HCEC 1CT (cell line): ENCODE data around the gene CDC27.
"Not testable (repeated sequence)": the region's sequence is repeated elsewhere in the genome, so short reads cannot be mapped to it uniquely, and the experiment has no call there.

ENCODE experiments used
- DNase-seq: peaks from one replicate; pipeline ENCODE4 v3.0.0-alpha.2; 2017

CDC27 gene

GRCh38 chr17:47192554-47192953 lies 3.5 kb upstream of the CDC27 start:
- peak; percentile 33 for DNase-seq

- no peak for DNase-seq
Measured at GRCh38 chr17:47190770-47191169, 1.7 kb upstream of the CDC27 start.

- no peak for DNase-seq
Measured at GRCh38 chr17:47190243-47190642, 1.1 kb upstream of the CDC27 start.

- no peak for DNase-seq
Measured at GRCh38 chr17:47189732-47190237, 690 bp upstream of the CDC27 start.

- peak; percentile 47 for DNase-seq
Measured at GRCh38 chr17:47188271-47188875, 722 bp downstream of the CDC27 start.

GRCh38 chr17:47184681-47185080 lies 4.4 kb downstream of the CDC27 start:
- no peak for DNase-seq

- DNase-seq, result not testable (repeated sequence)
Measured at GRCh38 chr17:47180988-47181387, 8.1 kb downstream of the CDC27 start.

DNA sequence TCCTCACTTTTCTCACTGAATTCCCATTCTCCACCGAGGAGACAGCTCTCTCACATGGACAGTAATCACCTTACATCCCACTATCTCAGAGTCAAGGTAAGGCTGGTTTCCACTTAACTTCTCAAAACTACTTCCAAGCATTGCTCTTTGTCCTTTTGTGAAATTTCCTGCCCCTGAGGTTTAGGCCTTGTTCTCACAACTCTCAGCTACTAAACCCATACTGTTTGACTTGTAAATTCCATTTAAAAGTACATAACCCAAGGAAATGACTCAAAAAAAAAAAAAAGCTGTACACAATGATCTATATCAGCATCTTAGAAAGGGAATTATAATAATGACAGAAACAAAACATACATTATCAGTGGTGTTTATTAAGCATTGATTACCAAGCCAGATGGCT lies 8.8 kb downstream of the CDC27 start:
- DNase-seq, result no peak

DNA sequence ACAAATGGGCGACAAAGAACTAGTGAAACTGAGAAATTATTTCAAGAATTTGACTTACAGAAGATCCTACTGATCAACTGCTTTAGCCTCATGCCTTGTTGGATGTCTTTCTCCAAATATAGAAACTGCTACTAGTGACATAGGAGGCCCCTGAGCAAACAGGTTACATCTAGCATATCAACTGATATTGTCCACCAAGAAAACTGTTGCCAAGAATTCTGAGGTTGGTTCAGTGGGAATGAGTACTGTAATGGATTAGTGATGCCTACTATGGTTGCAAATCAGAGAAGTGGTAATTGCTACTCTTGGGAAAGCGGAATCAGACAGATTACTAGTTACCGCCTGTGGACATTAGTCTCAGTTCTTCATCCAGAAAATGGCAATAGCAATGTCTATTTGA lies 10.0 kb downstream of the CDC27 start:
- no peak for DNase-seq

- no peak for DNase-seq
Measured at GRCh38 chr17:47177261-47177660, 11.8 kb downstream of the CDC27 start.

DNA sequence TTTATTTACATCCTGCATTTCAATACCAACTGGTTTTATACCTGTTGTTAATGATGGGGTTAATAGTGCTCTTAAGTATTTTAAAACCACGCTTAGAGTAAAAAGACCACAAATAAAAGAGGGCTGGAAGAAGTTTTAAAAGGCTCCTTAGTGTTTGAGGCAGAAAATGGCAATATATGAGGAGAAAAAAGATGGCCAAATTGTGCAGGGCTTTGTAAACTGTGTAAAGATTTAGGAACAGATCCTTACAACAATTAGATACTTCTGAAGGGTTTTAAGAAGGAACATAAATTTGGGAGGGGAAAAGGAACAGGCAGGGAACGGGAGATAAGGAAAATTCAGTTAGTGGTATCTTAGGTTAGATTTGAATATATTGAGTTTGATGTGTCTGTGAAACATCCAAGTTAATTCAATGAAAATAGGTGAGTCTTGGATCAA lies 12.7 kb downstream of the CDC27 start:
- DNase-seq, result no peak

DNA sequence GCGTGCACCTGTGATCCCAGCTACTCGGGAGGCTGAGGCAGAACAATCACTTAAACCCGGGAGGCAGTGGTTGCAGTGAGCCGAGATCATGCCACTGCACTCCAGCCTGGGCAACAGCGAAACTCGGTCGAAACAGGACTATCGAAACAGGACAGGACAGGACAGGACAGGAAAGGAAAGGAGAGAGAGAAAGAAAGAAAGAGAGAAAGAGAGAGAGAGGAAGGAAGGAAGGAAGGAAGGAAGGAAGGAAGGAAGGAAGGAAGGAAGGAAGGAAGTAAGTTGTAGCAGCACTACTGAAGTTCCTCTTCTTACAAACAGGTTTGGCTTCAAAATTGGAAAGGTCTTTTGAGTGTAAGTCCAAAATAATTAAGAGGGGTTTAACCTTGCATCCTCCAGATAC lies 14.3 kb downstream of the CDC27 start:
- DNase-seq, result not testable (repeated sequence)

GRCh38 chr17:47172696-47173565 lies 16.2 kb downstream of the CDC27 start:
- no peak for DNase-seq

DNA sequence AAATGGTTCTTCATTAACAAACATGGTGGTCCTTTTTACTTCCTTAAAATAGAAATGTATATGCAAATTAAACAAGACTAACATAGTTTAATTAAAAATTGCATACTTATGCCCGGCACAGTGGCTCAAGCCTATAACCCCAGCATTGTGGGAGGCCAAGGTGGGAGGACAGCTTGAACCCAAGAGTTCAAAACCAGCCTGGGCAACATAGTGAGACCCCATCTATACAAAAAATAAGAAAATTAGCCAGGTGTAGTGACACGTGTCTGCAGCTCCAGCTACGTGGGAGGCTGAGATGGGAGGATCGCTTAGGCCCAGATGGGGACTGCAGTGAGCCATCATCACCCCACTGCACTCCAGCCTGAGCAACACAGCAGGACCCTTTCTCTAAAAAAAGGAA lies 18.4 kb downstream of the CDC27 start:
- no peak for DNase-seq

- DNase-seq, result not testable (repeated sequence)
Measured at GRCh38 chr17:47168896-47169295, 20.2 kb downstream of the CDC27 start.

GRCh38 chr17:47166854-47167253 lies 22.2 kb downstream of the CDC27 start:
- DNase-seq, result not testable (repeated sequence)

DNA sequence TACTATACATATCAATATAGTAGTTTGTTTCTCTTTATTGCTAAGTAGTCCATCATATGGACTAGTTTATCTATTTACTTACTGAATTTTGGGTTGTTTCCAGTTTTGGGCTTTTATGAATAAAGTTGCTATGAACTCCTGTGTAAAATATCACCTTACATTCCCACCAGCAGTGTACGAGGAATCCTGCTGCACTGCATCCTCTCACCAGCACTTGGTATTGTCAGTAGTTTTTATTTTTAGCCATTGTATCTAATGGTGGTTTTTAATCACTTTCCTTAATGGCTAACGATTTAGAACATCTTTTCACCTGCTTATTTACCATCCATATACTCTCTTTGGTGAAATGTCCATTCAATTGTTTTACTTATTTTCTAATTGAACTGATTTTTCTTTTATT lies 24.0 kb downstream of the CDC27 start:
- no peak for DNase-seq

- DNase-seq, result no peak
Measured at GRCh38 chr17:47164263-47164662, 24.8 kb downstream of the CDC27 start.

DNA sequence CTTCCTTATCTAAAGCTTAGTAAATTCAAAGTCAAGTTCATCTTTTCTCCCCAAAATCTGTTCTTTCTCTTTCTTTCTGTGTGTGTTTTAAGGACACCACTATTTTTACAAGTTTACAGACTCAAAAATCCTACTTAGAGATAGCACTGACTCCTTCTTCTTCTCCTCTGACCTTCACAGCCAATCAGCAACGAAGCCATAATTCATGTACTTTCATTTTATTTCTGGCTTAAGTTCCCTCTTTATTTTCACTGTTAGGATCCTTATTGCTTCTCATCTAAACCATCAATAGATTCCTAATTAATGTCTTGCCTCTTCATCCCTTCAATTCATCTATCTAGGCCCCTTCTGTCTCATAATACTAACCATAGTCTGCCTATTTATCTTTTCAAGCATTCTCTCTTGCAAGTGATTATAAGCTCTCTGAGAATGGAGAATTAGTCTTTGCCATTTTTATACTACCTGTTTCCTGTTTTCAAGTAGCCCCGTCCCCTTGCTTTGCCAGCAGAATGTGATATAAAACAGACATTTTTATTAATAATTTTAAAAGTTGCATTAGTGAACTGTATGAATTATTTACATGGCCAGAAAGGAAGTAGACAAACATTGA lies 27.0 kb downstream of the CDC27 start:
- DNase-seq, result no peak

GRCh38 chr17:47159315-47159714 lies 29.8 kb downstream of the CDC27 start:
- DNase-seq, result no peak

- DNase-seq, result no peak
Measured at GRCh38 chr17:47145351-47145750, 43.7 kb downstream of the CDC27 start.

GRCh38 chr17:47135235-47135634 lies 53.9 kb downstream of the CDC27 start:
- no peak for DNase-seq

GRCh38 chr17:47134354-47134753 lies 54.7 kb downstream of the CDC27 start:
- DNase-seq, result not testable (repeated sequence)

DNA sequence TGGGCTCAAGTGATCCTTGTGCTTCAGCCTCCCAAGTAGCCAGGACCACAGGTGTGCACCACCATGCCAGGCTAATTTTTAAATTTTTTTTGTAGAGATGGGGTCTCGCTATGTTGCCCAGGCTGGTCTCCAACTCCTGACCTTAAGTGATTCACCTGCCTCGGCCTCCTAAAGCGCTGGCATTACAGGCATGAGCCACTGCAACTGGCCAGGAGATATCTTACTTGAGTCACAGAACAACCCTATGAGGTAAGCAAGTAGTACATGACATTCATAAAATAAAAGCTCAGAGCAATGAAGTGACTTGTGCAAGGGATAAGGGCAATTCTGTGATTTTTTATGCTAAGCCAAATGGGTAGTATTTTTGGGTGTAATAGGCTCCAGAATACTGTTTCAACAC lies 57.3 kb downstream of the CDC27 start:
- no peak for DNase-seq
